HUDEP-2 (cell line): ENCODE results near the gene ZSCAN22.

Experiments
- DNase-seq, 76 experiments: peaks; one replicate each; lab custom pipeline; 2025; ENCODE audit not compliant: unreplicated experiment in 76 of 76; lab: John Stamatoyannopoulos, UW

ZSCAN22 gene

DNA sequence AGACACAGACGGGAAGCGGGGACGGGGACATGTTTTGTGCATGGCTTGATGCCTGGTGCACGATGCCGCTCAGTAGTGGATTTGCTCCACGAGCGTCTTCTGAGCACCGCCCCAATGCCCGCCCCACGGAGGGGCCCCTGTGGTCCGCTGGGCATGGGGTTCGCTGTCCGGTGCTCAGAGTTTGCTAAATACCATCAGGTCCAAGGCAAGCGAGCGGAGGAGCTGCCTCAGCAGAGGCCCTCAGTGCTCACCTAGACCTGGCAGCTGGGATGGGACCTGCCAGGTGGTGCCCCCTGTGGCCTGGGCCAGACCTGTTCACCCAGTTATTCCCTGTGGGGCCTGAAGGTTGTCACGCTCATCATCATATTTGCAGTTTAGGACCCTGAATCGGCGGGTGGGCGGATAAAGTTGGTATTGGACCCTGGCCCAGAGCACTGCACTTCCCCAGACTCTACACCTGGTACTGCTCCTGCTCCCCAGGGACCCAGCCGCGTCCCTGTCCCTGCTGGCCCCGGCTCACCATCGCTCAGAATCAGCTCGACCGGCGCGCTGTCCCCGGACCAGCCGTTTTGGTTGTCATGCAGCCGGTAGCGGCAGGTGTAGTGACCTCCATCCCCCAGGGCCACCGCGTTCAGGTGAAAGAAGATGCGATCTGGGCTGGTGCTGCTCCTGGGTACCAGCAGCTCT is 24.2 kb downstream of the ZSCAN22 start:
- DNase-seq = no peak

DNA sequence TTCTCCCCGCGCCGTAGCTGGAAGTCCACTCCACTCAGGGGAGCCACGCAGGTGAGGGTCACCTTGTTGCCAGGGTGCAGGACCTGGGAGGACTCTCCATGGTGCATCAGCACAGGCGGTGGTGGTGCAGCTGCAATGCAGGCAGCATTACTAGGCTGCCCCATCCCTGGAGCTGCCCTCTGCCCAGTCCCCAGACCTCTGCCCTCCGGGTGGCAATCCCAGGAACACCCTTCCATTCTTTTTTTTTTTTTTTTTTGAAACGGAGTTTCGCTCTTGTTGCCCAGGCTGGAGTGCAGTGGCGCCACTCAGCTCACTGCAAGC is 24.7 kb downstream of the ZSCAN22 start:
- no peak for DNase-seq

DNA sequence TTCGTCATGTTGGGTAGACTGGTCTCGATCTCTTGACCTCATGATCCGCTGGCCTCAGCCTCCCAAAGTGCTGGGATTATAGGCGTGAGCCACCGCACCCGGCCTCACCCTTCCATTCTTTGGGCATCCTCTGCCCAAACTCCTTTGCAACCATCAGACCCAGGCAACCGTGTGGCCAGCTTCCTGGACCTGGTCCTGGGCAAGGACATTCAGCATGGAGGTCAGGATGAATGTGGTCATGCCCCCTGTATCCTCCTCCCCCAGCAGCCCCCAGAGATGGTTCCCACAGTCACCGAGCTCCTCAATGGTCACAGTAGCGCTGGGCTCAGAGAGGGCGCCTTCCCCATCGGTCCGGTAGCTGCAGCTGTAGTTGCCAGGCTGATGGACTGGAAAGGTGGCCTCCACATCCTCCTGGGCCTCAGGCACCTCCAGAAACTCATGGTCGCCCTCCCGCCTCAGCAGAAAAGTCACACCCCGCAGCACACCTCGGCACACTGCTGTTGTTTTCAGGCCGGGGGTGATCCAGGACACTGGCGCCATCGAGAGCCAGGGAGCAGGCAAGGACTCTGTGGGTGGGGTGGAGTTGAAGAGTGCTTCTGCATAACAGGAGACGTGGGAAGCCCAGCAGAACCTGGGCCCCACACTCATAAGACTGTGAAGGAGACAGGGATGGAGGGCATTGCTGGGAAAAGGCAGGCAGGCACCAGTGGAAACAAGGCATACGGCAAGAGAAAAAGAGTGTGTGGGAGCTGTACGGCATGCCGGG is 25.4 kb downstream of the ZSCAN22 start:
- DNase-seq = no peak

DNA sequence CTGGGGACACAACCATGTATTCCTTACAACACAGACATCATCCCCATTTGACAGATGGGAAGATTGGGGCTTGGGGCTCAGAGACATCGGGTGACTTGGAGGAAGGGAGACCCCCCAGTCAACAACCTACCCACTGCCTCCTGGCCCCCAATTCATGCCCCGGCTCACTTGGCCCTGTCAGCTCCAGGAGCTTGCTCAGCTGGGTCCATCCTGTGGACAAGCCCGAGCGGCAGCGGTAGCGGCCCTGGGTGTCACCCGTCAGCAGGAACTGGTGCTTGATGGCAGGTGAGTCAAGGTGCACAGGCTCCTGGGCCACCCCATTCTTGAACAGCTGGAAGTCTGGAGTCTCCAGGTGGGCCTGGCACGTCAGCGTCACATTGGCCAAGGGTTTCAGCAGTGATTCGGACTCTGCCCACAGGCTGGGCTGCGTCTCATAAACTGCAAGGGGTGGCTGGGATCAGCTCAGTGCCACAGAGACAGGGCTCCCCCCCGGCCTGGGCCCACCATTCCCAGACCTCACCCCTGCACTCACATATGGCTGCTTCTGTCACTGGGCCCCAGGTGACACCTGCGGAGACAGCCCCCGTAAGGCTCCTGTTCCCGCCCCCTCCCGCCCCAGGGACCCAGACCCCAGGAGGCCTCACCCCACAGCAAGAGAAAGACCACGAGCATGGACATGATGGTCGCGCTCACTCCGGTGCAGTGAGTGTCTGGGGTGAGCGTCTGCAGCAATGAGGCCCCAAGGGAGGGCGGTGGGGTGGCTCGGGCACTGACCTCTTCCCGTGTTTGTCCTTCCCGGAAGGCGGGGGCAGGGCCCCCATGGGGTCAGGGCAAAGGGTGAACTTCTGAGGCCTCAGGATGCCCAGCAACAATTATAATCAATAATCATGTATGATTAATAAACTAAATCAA is 26.2 kb downstream of the ZSCAN22 start, which contains the start of gene A1BG:
A1BG (minus strand) TSS at position 733 of the 912 bp plus-strand sequence; CDS start at position 678, 55 bp downstream.
- DNase-seq = no peak

DNA sequence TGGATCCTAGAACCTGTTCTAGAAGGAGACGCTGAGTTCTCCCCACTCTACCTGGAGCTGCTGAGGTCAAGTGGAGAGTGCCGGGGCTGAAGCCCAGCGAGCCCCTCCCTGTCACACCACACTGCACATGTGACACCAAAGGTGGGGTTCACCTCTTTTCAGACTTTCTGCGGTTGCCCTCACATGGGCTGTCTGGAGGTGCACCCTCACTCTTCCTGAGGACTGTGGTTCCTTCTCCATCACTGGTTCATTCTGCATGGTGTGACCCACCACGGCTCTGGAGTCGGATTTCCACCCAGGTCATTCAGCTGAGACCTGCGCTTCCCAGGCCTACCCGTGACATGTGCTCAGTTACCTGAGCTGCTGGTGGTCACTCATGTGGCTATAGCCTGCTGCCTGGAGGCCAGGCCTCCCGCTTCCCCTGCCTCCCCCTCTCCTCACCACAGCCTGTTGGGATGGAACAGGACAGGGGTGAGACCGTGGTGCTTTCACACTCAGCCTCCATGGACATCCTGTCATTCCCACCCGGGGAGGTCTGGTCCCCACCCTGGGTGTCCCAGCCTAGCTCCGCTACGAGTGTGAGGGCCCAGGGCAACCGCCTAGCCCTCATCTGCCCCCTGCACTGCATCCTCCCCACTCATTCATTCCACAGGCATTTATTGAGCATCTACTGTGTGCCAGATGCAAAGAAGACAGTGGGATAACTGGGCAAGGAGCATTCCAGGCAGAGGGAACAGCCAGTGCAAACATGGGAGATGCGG is 27.1 kb downstream of the ZSCAN22 start:
- no peak for DNase-seq

DNA sequence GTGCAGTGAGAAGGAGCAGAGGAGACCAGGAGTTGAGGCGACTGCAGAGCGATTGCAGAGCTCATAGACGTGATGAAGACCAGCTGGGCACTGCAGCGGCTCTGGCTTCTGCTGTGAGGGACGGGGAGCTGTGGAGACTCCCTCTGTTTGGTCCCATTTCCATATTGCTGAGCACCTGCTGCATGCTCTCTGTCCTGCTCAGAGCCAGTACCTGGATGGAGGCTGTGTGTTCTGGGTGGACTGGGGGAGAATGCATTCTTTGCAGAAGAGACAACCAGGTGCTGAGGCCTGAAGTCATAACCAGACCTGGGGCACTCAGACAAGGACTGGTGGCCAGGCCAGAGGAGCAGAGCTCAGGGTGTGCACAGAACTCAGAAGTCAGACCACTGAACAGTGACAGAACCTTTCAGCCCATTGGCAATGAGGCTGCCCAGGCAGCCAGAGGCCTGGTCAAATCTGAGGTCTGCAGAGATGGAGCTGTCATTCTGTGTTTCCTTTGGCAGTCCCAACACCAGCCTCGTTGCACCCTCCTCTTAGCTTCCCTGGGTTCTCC is 27.8 kb downstream of the ZSCAN22 start:
- no peak for DNase-seq

DNA sequence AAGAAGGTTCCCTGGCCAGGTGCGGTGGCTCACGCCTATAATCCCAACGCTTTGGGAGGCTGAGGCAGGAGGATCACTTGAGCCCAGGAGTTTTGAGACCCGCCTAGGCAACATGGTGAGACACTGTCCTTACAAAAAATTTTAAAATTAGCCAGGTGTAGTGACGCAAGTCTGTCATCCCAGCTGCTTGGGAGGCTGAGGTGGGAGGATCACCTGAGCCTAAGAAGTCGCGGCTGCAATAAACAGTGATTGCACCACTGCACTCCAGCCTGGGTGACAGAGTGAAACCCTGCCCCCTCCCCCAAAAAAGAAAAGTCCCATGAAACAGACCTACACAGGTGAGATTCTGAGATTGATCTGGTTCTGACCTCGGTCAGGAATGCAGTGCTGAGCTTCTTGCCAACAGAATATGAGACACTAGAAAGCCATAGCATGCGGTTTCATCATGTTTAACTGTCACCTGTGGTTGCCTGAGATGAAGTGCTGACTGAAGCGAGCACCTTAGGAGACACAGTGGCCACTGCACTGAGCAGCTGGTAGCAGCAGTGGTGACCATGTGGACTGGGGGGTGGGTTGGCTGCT is 28.5 kb downstream of the ZSCAN22 start:
- no peak for DNase-seq

DNA sequence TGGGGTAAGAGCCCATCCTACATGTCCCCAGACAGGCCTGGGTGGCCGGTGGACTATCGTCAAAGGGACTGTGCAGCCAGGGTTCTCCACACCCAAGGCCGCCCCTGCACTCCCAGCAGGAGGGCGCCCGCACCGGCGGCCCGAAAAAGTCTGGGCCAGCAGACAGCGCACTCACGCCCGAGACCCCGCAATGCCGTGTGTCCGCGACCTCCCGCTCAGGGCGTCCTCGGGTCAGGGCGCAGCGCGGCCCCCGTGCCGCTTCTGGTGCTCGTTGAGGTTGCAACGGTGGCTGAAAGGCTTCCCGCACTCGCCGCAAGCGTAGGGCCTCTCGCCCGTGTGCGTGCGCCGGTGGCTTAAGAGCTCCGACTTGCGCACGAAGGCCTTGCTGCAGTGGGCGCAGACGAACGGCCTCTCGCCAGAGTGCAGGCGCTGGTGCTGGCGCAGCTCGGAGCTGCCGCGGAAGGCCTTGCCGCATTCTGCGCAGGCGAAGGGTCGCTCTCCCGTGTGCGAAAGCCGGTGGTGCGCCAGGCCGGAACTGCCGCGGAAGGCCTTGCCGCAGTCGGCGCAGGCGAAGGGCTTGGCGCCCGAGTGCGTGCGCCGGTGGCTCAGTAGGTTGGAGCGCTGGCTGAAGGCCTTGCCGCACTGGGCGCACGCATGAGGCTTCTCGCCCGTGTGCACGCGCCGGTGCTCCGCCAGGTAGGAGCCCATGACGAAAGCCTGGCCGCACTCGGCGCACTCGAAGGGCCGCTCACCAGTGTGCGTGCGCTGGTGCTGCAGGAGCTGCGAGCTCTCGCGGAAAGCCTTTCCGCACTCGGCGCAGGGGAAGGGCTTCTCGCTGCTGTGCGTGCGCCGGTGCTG is 29.3 kb downstream of the ZSCAN22 start:
- no peak for DNase-seq

DNA sequence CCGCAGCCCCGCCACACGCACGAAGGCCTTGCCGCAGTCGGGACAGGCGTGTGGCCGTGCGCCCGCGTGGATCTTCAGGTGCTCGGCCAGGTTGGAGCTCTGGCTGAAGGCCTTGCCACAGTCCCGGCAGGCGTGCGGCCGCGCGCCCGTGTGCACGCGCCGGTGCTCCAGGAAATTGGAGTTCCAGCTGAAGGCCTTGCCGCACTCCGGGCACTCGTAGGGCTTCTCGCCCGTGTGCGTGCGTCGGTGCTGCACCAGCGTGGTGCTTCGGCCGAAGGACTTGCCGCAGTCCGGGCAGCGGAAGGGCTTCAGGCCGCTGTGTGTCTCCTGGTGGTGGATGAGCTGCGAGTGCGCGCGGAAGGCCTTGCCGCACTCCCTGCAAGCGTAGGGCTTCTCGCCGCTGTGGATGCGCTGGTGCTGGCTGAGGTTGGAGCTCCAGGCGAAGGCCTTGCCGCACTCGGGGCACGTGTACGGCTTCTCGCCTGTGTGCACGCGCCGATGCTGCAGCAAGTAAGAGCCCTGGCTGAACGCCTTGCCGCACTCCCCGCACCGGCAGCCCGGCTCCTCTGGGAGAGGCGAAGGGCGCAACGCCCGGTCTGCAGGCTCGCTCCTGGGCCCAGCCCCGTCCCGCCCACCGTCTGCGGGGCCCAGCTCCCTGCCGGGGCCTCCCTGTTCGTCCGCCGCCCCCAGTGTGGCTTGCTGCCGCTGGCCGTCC is 30.1 kb downstream of the ZSCAN22 start:
- DNase-seq = no peak

DNA sequence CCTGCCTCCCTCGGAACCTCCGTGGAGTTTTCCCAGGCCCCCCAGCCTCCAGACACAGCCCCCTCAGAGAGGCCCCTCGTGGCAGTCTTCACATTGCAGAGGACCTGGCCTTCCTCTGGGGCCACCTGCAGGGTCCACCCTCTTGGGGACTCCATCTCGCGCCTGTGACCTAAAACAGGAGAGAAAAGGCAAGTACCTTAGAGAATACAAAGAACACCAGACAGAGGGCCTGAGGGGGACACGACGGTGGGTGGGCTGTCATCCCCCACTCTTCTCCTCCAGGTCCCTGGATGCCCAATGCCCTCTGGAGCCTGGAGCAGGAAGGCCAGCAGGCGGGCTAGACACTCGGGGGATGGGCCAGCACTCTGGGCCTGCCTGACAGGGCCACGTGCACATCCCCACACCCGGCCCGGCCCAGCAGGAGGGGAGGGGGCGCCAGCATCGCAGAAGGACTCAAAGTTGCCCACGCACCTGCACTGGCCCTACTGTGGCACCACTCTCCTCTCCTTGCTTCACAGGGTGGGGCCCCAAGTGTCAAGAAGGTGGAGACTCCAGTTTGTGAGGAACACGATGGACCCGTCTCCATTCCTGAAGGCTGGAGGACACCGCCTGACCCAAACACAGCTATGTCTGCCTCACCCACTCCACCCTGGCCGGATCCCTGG is 30.8 kb downstream of the ZSCAN22 start:
- no peak for DNase-seq

DNA sequence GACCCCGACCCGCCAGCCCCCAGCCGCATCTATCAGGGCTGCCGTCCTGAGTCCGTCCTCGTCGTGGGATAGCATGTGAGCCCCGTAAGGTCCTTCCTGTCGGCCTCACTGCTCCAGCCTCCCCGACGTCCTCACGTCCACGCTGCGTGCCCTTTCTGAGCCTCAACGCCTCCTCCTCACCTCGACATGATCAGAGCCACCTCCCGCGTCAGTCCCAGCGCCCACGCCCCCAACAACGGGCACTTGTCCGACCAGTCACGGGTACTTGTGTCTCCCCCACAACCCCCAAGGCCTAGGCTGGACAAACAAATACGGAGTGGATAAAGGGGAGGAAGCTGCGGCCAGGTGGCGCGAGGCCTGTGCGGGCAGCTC is 35.1 kb downstream of the ZSCAN22 start:
- peak in 68 of 76 experiments; percentile 22 to 97 (median 64) for DNase-seq

DNA sequence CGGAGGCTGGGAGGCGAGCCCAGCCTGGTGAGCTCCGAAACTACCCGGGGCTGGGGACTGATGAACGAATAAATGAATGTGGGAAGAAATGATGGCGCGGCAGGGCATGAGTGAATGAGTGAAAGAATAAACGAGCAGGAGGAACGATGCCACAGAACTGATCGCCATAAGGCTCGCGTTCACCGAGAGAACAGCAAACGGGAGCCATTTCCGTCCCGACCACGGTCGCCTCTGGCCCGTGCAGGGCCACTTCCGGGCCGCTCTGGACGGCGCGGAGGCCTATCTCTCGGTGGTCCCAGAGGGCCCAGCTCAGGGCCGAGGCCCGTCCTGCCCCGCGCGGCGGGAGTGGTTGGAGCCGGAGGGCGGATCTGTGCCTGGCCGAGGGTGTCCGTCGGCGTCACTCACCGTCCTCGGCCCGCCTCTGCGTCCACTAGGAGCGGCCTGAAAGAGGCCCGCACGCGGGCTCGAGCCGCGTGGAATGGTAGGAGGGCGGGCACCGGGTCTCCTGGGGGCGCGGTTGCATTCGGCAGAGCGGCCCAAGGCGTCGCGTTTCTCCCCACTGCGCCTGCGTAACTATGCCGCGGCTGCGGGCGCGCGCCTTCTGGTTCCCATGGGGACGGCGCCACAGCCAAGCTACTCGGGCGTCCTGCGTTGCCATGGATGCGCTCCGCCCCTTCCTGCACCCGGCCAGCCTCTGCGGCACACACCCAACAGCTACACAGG is 35.6 kb downstream of the ZSCAN22 start, which contains the start of gene ZNF497:
ZNF497 (minus strand) TSS at position 480 of the 723 bp plus-strand sequence. CDS start 5,116 bp downstream, outside the sequence.
- peak; percentile 62 to 100 (median 98) for DNase-seq

DNA sequence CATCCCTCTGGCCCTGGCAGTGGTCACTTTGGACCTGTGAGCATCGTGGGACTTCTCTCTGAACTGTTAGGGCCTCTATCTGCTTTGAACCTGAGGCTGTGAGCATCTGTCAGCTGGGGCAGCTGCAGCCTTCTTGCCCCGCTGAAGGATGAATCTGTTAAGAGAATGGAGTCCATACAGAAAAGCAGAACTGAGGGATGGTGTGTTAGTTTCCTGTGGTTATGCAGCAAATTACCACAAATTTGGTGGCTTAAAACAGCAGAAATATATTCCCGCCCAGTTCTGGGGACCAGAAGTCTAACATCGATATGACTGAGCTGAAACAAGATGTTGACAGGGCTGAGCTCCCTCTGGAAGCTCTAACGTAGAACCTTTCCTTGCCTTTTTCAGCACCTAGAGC is 37.4 kb downstream of the ZSCAN22 start:
- no peak for DNase-seq

DNA sequence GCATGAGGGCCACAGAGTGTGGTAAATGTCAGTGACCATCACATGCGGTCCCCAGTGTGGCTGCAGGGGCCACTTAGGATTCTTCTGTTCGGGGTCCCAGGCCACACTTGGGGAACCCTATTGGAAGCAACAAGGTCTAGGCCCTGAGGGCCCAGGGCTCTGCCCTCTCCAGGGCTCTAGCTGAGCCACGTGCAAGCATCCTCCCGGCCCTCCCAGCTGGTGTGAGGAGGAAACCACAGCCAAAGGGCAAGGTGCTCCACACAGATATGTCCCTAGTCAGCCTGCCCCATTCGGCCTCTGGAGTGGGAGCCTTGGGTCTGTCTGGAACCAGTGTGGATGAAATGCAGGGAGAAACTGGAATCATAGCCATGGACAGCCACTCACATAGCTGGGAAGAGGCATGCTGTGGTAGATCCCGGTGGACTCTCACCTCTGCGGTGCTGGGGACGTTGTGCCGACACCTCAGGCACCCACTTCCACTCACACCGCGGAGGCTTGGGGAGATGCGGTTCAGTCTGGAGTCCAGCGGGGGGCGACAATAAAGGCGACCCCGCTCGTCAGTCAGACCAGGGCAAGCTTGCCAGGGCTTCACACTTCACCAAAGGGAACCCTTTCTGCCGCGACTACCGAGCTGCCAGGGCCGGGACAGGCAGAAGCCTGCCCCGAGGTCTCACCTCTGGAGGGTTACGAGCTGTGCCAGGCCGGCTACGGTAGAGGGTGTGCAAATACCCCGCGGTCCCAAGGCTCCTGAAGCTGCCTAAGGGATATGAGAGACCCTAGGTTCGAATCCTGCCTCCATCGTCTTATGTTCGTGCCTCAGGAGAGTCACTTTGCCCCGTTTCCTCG is 40.0 kb downstream of the ZSCAN22 start:
- no peak for DNase-seq

DNA sequence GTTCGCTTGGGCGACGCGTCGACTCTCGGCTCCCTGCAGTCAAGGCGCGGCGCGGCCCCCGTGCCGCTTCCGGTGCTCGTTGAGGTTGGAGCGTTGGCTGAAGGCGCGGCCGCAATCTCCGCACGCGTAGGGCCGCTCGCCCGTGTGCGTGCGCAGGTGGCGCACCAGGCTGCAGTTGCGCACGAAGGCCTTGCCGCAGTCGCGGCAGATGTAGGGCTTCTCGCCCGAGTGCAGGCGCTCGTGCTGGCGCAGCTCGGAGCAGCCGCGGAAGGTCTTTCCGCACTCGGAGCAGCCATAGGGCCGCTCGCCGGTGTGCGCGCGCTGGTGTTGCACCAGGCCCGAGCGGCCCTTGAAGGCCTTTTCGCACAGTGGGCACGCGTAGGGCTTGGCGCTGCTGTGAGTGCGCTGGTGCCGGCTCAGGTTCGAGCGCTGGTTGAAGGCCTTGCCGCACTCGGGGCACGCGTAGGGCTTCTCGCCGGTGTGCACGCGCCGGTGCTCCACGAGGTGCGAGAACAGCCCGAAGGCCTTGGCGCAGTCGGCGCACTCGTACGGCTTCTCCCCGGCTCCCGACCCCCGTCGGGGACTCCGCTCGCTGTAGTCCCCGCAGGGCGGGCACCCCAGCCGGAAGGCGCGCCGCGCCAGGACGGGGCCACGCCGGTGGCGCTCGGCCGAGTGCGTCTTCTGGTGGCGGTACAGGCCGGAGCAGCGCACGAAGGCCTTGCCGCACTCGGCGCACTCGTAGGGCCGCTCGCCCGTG is 41.1 kb downstream of the ZSCAN22 start:
- DNase-seq = no peak
